Cortex of kidney (tissue), 1 donor: ENCODE measurements around the gene ZC3HAV1.
"Not testable (repeated sequence)": the region's sequence is repeated elsewhere in the genome, so short reads cannot be mapped to it uniquely, and the experiment has no call there.

Source experiments
- DNase-seq: peaks from one replicate; lab custom pipeline; 2025; lab: John Stamatoyannopoulos, UW

ZC3HAV1 gene

GRCh38 chr7:139112316-139112715 lies 2.8 kb upstream of the ZC3HAV1 start:
- no peak for DNase-seq

GRCh38 chr7:139111811-139112301 lies 2.3 kb upstream of the ZC3HAV1 start:
- DNase-seq, result no peak

- no peak for DNase-seq
Observed at GRCh38 chr7:139111147-139111546, 1.6 kb upstream of the ZC3HAV1 start.

GRCh38 chr7:139109983-139110411 lies 477 bp upstream of the ZC3HAV1 start:
- DNase-seq, result no peak

GRCh38 chr7:139108266-139109187 lies 993 bp downstream of the ZC3HAV1 start:
- no peak for DNase-seq

- no peak for DNase-seq
Observed at GRCh38 chr7:139106959-139107358, 2.6 kb downstream of the ZC3HAV1 start.

- DNase-seq, result not testable (repeated sequence)
Observed at GRCh38 chr7:139106227-139106626, 3.3 kb downstream of the ZC3HAV1 start.

- no peak for DNase-seq
Observed at GRCh38 chr7:139105484-139105883, 4.0 kb downstream of the ZC3HAV1 start.

GRCh38 chr7:139104091-139104450 lies 5.4 kb downstream of the ZC3HAV1 start:
- DNase-seq, result no peak

GRCh38 chr7:139103057-139103815 lies 6.3 kb downstream of the ZC3HAV1 start:
- no peak for DNase-seq

GRCh38 chr7:139101637-139102158 lies 7.8 kb downstream of the ZC3HAV1 start:
- DNase-seq, result not testable (repeated sequence)

GRCh38 chr7:139099172-139099947 lies 10.2 kb downstream of the ZC3HAV1 start:
- DNase-seq, result no peak

- no peak for DNase-seq
Observed at GRCh38 chr7:139095194-139095659, 14.3 kb downstream of the ZC3HAV1 start.

GRCh38 chr7:139094596-139094995 lies 14.9 kb downstream of the ZC3HAV1 start:
- DNase-seq, result no peak

- DNase-seq, result no peak
Observed at GRCh38 chr7:139094030-139094429, 15.5 kb downstream of the ZC3HAV1 start.

- DNase-seq, result not testable (repeated sequence)
Observed at GRCh38 chr7:139093512-139093911, 16.0 kb downstream of the ZC3HAV1 start.

- no peak for DNase-seq
Observed at GRCh38 chr7:139092090-139092796, 17.3 kb downstream of the ZC3HAV1 start.

- DNase-seq, result no peak
Observed at GRCh38 chr7:139091677-139091996, 17.9 kb downstream of the ZC3HAV1 start.

GRCh38 chr7:139089118-139089517 lies 20.4 kb downstream of the ZC3HAV1 start:
- DNase-seq, result no peak

- DNase-seq, result no peak
Observed at GRCh38 chr7:139088268-139088667, 21.3 kb downstream of the ZC3HAV1 start.

GRCh38 chr7:139087212-139087611 lies 22.3 kb downstream of the ZC3HAV1 start:
- DNase-seq, result no peak
